Activated CD4-positive, alpha-beta T cell treated with anti-CD3 and anti-CD28 coated beads, Interleukin-2, amount 50 U/mL, for 16 hours (primary cell): ENCODE data around the gene POLD3.
"Not testable (repeated sequence)": the region's sequence is repeated elsewhere in the genome, so short reads cannot be mapped to it uniquely, and the experiment has no call there.

ENCODE experiments used
- DNase-seq: peaks from one replicate; pipeline ENCODE4 v3.0.0-alpha.2; 2020

The POLD3 gene

GRCh38 chr11:74639533-74639932, 47.2 kb downstream of the POLD3 start:
- no peak for DNase-seq

- no peak for DNase-seq
Measured at GRCh38 chr11:74641289-74641688, 48.9 kb downstream of the POLD3 start.

- no peak for DNase-seq
Measured at GRCh38 chr11:74641905-74642304, 49.5 kb downstream of the POLD3 start.

- DNase-seq: no peak
Measured at GRCh38 chr11:74642912-74643311, 50.5 kb downstream of the POLD3 start.

GRCh38 chr11:74644081-74644480, 51.7 kb downstream of the POLD3 start:
- DNase-seq: no peak

GRCh38 chr11:74646215-74646614, 53.8 kb downstream of the POLD3 start:
- no peak for DNase-seq

GRCh38 chr11:74646954-74647353, 54.6 kb downstream of the POLD3 start:
- DNase-seq: no peak

GRCh38 chr11:74647404-74647803, 55.0 kb downstream of the POLD3 start:
- DNase-seq: no peak

- DNase-seq: no peak
Measured at GRCh38 chr11:74647831-74648230, 55.4 kb downstream of the POLD3 start.

- no peak for DNase-seq
Measured at GRCh38 chr11:74648894-74649293, 56.5 kb downstream of the POLD3 start.

GRCh38 chr11:74650498-74650897, 58.1 kb downstream of the POLD3 start:
- no peak for DNase-seq

- no peak for DNase-seq
Measured at GRCh38 chr11:74654976-74655375, 62.6 kb downstream of the POLD3 start.

- DNase-seq: not testable (repeated sequence)
Measured at GRCh38 chr11:74659124-74659523, 66.7 kb downstream of the POLD3 start.

- no peak for DNase-seq
Measured at GRCh38 chr11:74662487-74663103, 70.2 kb downstream of the POLD3 start.

- no peak for DNase-seq
Measured at GRCh38 chr11:74663315-74663714, 70.9 kb downstream of the POLD3 start.

GRCh38 chr11:74669211-74670160, 77.1 kb downstream of the POLD3 start:
- DNase-seq: no peak

GRCh38 chr11:74670171-74670570, 77.8 kb downstream of the POLD3 start:
- no peak for DNase-seq

- no peak for DNase-seq
Measured at GRCh38 chr11:74671520-74672196, 79.3 kb downstream of the POLD3 start.

- DNase-seq: no peak
Measured at GRCh38 chr11:74672332-74672955, 80.1 kb downstream of the POLD3 start.

- DNase-seq: no peak
Measured at GRCh38 chr11:74672956-74673692, 80.7 kb downstream of the POLD3 start.

GRCh38 chr11:74673693-74674360, 81.4 kb downstream of the POLD3 start:
- no peak for DNase-seq

- no peak for DNase-seq
Measured at GRCh38 chr11:74675761-74676160, 83.4 kb downstream of the POLD3 start.
